Endothelial cell of umbilical vein (primary cell): ENCODE data around the gene DRAM1.

ENCODE experiments used
- EZH2 ChIP-seq: IDR thresholded peaks from 2 replicates; pipeline ENCODE4 v1.6.1; 2012; ENCODE audit warnings: borderline replicate concordance, low read depth, mild to moderate bottlenecking, moderate library complexity, low read length, inconsistent platforms; ENCODE audit not compliant: severe bottlenecking
- POLR2AphosphoS5 ChIP-seq: IDR thresholded peaks from 2 replicates; pipeline ENCODE4 v1.6.1; 2012; ENCODE audit warnings: low read depth, mild to moderate bottlenecking, control low read depth, low read length, moderate library complexity; ENCODE audit not compliant: insufficient read depth
- TF ChIP-seq, protein P1 (sequence below), 2 donors: IDR thresholded peaks; 1 replicate in 1 of 2; 2 replicates in 1 of 2; pipeline ENCODE4 v1.5.1; 2011; ENCODE audit warnings: low read length in 2 of 2, mild to moderate bottlenecking in 2 of 2, moderate library complexity in 2 of 2, control low read depth in 1 of 2, inconsistent platforms in 1 of 2, low read depth in 1 of 2; ENCODE audit not compliant: insufficient read depth in 1 of 2; ENCODE audit errors: extremely low read depth in 1 of 2

DNA sequence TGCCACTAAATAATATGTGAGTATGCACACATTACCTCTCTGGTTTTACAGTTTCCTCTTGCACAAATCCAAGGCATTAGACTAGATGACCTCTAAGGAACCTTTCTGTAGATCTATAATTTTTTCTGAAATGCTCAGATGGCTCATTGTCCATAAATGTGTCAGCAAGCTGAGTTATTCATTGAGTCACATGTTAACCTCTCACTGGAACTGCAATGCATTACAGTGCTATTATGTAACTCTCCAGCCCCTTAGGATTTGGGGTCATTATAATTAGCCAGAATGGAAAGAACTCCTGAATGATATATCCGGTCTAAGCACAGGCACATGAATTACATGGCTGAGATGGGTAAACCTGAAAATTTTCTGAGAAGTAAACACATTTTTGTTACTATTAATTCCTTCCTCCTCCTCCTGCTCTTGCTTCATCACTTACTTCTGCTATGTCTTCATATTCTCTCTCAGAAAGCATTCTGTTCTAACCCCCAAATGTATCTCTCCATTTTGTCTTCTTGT is 20.3 kb upstream of the DRAM1 start:
- TF ChIP-seq, protein P1, sequence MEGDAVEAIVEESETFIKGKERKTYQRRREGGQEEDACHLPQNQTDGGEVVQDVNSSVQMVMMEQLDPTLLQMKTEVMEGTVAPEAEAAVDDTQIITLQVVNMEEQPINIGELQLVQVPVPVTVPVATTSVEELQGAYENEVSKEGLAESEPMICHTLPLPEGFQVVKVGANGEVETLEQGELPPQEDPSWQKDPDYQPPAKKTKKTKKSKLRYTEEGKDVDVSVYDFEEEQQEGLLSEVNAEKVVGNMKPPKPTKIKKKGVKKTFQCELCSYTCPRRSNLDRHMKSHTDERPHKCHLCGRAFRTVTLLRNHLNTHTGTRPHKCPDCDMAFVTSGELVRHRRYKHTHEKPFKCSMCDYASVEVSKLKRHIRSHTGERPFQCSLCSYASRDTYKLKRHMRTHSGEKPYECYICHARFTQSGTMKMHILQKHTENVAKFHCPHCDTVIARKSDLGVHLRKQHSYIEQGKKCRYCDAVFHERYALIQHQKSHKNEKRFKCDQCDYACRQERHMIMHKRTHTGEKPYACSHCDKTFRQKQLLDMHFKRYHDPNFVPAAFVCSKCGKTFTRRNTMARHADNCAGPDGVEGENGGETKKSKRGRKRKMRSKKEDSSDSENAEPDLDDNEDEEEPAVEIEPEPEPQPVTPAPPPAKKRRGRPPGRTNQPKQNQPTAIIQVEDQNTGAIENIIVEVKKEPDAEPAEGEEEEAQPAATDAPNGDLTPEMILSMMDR (IDR thresholded peaks at IDR 0.05; ENCODE audit: extremely low read depth in 1 of 2, insufficient read depth in 1 of 2, low read depth in 1 of 2, low read length in 2 of 2): no peak
- TF ChIP-seq EZH2 (no peak), POLR2AphosphoS5 (no peak)
